IPS DF 6.9 (cell line): ENCODE data around the gene CCR9.

Source experiments
- DNase-seq: peaks from one replicate; pipeline ENCODE4 v3.0.0-alpha.2; 2013; ENCODE audit warnings: low read depth, low spot score
- H3K27ac ChIP-seq: one replicate; pipeline ENCODE4 v1.5.1; 2013; ENCODE audit warnings: low read length, control low read depth
- H3K27me3 ChIP-seq: 2 replicates; pipeline ENCODE4 v1.6.1; 2013; ENCODE audit warnings: mild to moderate bottlenecking, low read length; ENCODE audit not compliant: control insufficient read depth, insufficient read depth
- H3K36me3 ChIP-seq: 2 replicates; pipeline ENCODE4 v1.6.1; 2013; ENCODE audit warnings: low read length; ENCODE audit not compliant: control insufficient read depth, insufficient read depth
- H3K4me1 ChIP-seq: 2 replicates; pipeline ENCODE4 v1.6.1; 2013; ENCODE audit warnings: low read length; ENCODE audit not compliant: control insufficient read depth, insufficient read depth
- H3K4me3 ChIP-seq: 2 replicates; pipeline ENCODE4 v1.5.1; 2013; ENCODE audit warnings: mild to moderate bottlenecking, low read length
- H3K9me3 ChIP-seq: 2 replicates; pipeline ENCODE4 v1.6.1; 2013; ENCODE audit warnings: low read length, inconsistent platforms; ENCODE audit not compliant: control insufficient read depth, insufficient read depth
- WGBS: extraction: QIAGEN DNeasy Blood & Tissue Kit; methylation state at CpG from one replicate; pipeline ENCODE4 v1.1.7; 2013; ENCODE audit warnings: mixed read lengths, missing lambda C conversion rate; ENCODE audit not compliant: insufficient read length, insufficient coverage; 5-methylcytosine and 5-hydroxymethylcytosine counted together

CCR9 gene

GRCh38 chr3:45917146-45917898 is 31.0 kb downstream of the CCR9 start:
- DNase-seq = no peak
- H3K36me3 ChIP-seq = peaks cover 10% of the 10 kb centered on the region; the same call in 1 of the 2 replicates

GRCh38 chr3:45921158-45922038 is 35.1 kb downstream of the CCR9 start:
- Histone ChIP-seq H3K36me3 (peaks cover 18% of the 10 kb centered on the region), H3K4me3 (no peak overlapping the region), H3K27ac (no peak overlapping the region), H3K9me3 (no peaks in the 10 kb centered on the region), H3K4me1 (no peaks in the 10 kb centered on the region), H3K27me3 (no peaks in the 10 kb centered on the region)
- no peak for DNase-seq
- no CpG with 5 or more reads among the region's 14 CpGs for WGBS

More at GRCh38 chr3:45917146-45917898, 31.0 kb downstream of the CCR9 start:
- Histone ChIP-seq H3K4me3 (no peak overlapping the region), H3K9me3 (no peaks in the 10 kb centered on the region), H3K27me3 (no peaks in the 10 kb centered on the region), H3K27ac (no peak overlapping the region), H3K4me1 (no peaks in the 10 kb centered on the region)
- no CpG with 5 or more reads among the region's 6 CpGs for WGBS

- H3K27me3 ChIP-seq = no peaks in the 10 kb centered on the region
- H3K4me3 ChIP-seq = no peak overlapping the region
- H3K36me3 ChIP-seq = peaks cover 18% of the 10 kb centered on the region
- DNase-seq = no peak
- no peaks in the 10 kb centered on the region for H3K9me3 ChIP-seq
- WGBS = no CpG with 5 or more reads among the region's 3 CpGs
- no peak overlapping the region for H3K27ac ChIP-seq
- H3K4me1 ChIP-seq = no peaks in the 10 kb centered on the region
Observed at GRCh38 chr3:45922039-45922326, 35.6 kb downstream of the CCR9 start.

GRCh38 chr3:45922950-45923590 is 36.7 kb downstream of the CCR9 start:
- DNase-seq = no peak
- H3K27me3 ChIP-seq = no peaks in the 10 kb centered on the region
- no peak overlapping the region for H3K27ac ChIP-seq
- H3K4me1 ChIP-seq = no peaks in the 10 kb centered on the region
- no CpG with 5 or more reads among the region's 4 CpGs for WGBS
- H3K4me3 ChIP-seq = no peak overlapping the region
- no peaks in the 10 kb centered on the region for H3K9me3 ChIP-seq
- peaks cover 18% of the 10 kb centered on the region for H3K36me3 ChIP-seq

GRCh38 chr3:45923755-45924154 is 37.4 kb downstream of the CCR9 start:
- no peak overlapping the region for H3K27ac ChIP-seq

GRCh38 chr3:45927881-45928280 is 41.5 kb downstream of the CCR9 start:
- H3K27ac ChIP-seq = no peak overlapping the region
- no CpG with 5 or more reads among the region's 2 CpGs for WGBS
- no peaks in the 10 kb centered on the region for H3K9me3 ChIP-seq

More at GRCh38 chr3:45923755-45924154, 37.4 kb downstream of the CCR9 start:
- no CpG with 5 or more reads among the region's 3 CpGs for WGBS
- Histone ChIP-seq H3K4me3 (no peak overlapping the region), H3K4me1 (no peaks in the 10 kb centered on the region), H3K9me3 (no peaks in the 10 kb centered on the region), H3K36me3 (peaks cover 18% of the 10 kb centered on the region), H3K27me3 (no peaks in the 10 kb centered on the region)
- no peak for DNase-seq

GRCh38 chr3:45929042-45929679 is 42.8 kb downstream of the CCR9 start:
- no CpG with 5 or more reads among the region's 9 CpGs for WGBS
- peaks cover 10% of the 10 kb centered on the region; the same call in 1 of the 2 replicates for H3K36me3 ChIP-seq

More at GRCh38 chr3:45927881-45928280, 41.5 kb downstream of the CCR9 start:
- DNase-seq = no peak
- Histone ChIP-seq H3K27me3 (no peaks in the 10 kb centered on the region), H3K4me1 (no peaks in the 10 kb centered on the region), H3K36me3 (peaks cover 14% of the 10 kb centered on the region), H3K4me3 (no peak overlapping the region)

GRCh38 chr3:45931496-45931895 is 45.2 kb downstream of the CCR9 start:
- Histone ChIP-seq H3K27ac (no peak overlapping the region), H3K4me1 (no peaks in the 10 kb centered on the region), H3K27me3 (no peaks in the 10 kb centered on the region), H3K36me3 (peaks cover 10% of the 10 kb centered on the region; the same call in 1 of the 2 replicates), H3K9me3 (no peaks in the 10 kb centered on the region), H3K4me3 (no peak overlapping the region)
- no peak for DNase-seq
- WGBS = no CpG with 5 or more reads among the region's 6 CpGs

More at GRCh38 chr3:45929042-45929679, 42.8 kb downstream of the CCR9 start:
- Histone ChIP-seq H3K4me3 (no peak overlapping the region), H3K9me3 (no peaks in the 10 kb centered on the region), H3K4me1 (no peaks in the 10 kb centered on the region), H3K27me3 (no peaks in the 10 kb centered on the region), H3K27ac (no peak overlapping the region)
- DNase-seq = no peak

- Histone ChIP-seq H3K27ac (no peak overlapping the region), H3K4me3 (no peak overlapping the region), H3K27me3 (no peaks in the 10 kb centered on the region), H3K9me3 (no peaks in the 10 kb centered on the region), H3K36me3 (peaks cover 12% of the 10 kb centered on the region; the same call in 1 of the 2 replicates), H3K4me1 (no peaks in the 10 kb centered on the region)
- WGBS = no CpG with 5 or more reads among the region's 4 CpGs
- no peak for DNase-seq
Observed at GRCh38 chr3:45932112-45932511, 45.8 kb downstream of the CCR9 start.

- no peak overlapping the region for H3K27ac ChIP-seq
- H3K4me1 ChIP-seq = no peaks in the 10 kb centered on the region
- DNase-seq = no peak
- H3K9me3 ChIP-seq = no peaks in the 10 kb centered on the region
- no CpG with 5 or more reads among the region's 4 CpGs for WGBS
- H3K4me3 ChIP-seq = no peak overlapping the region
- peaks cover 14% of the 10 kb centered on the region; the same call in 1 of the 2 replicates for H3K36me3 ChIP-seq
- no peaks in the 10 kb centered on the region for H3K27me3 ChIP-seq
Observed at GRCh38 chr3:45933591-45933990, 47.2 kb downstream of the CCR9 start.
